ENCODE data around the gene TBC1D2B. TPM values are rescaled to one million over a fixed set of nuclear protein-coding genes. Genes with fewer than 3 reads are reported as not detected.
"Not testable (repeated sequence)": the region's sequence is repeated elsewhere in the genome, so short reads cannot be mapped to it uniquely, and the experiment has no call there.

The TBC1D2B gene
- total RNA-seq, 1 donor, result 52.2 TPM

- DNase-seq (ENCODE audit: low read depth), result no peak
- TF ChIP-seq CTCF (IDR thresholded peaks at IDR 0.05; ENCODE audit: insufficient read depth, low read depth, low read length), result no peak
- no peak overlapping the region for H3K4me3 ChIP-seq (ENCODE audit: low read depth, low read length)
Measured at GRCh38 chr15:78001656-78002055, 75.9 kb downstream of the TBC1D2B start.

- TF ChIP-seq CTCF (IDR thresholded peaks at IDR 0.05; ENCODE audit: insufficient read depth, low read depth, low read length), result no peak
- H3K4me3 ChIP-seq (ENCODE audit: low read depth, low read length), result no peak overlapping the region
- no peak for DNase-seq (ENCODE audit: low read depth)
Measured at GRCh38 chr15:78000927-78001249, 76.6 kb downstream of the TBC1D2B start.

DNA sequence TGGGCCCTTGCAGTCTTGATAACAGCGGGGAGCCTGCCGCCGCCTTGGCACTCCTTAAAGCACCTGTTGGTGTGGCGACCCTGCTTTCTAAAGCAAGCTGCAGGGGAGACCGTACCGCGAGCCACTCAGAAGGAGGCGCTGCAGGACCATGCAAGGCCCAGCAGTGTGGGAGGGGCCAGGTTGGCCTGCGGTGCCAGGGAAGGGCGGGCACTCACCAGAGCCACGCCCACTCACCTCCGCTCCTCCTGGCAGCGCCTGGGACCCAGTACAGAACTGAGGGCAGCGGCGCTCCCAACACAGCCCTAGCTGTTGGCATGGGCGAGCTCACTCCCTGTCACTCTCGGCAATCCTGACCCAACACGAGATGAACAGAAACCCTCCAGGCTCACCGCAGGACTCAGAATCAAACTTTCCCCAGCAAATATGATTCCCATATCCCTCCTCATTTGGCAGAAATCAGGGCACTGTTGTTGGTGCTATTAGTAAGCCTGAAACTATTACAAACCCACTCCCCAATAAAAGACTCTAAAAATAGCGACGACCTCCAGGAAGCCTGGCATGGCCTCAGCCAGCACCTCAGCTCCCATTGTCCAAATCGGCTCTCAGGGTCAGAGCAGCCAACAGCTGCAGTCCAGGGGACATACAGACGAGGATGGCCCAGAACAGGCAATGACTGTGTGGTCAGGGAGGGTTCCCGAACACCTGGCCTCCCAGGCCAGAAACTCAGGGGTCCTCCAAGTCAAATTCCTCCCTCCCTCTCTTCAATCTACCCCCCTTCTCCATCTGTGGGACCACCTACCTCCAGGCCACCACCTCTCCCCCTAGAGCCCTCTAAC, 77.2 kb downstream of the TBC1D2B start:
- peak; percentile 50 for DNase-seq (ENCODE audit: low read depth)
- no peak overlapping the region for H3K4me3 ChIP-seq (ENCODE audit: low read depth, low read length)
- TF ChIP-seq CTCF (IDR thresholded peaks at IDR 0.05; ENCODE audit: insufficient read depth, low read depth, low read length), result peak; percentile 51

- H3K4me3 ChIP-seq (ENCODE audit: low read depth, low read length), result no peak overlapping the region
- TF ChIP-seq CTCF (IDR thresholded peaks at IDR 0.05; ENCODE audit: insufficient read depth, low read depth, low read length), result no peak
- DNase-seq (ENCODE audit: low read depth), result no peak
Measured at GRCh38 chr15:77999486-77999885, 78.0 kb downstream of the TBC1D2B start.

GRCh38 chr15:77998592-77998991, 78.9 kb downstream of the TBC1D2B start:
- no peak for TF ChIP-seq CTCF (IDR thresholded peaks at IDR 0.05; ENCODE audit: insufficient read depth, low read depth, low read length)
- H3K4me3 ChIP-seq (ENCODE audit: low read depth, low read length), result no peak overlapping the region
- DNase-seq (ENCODE audit: low read depth), result no peak

GRCh38 chr15:77997761-77998554, 79.6 kb downstream of the TBC1D2B start:
- DNase-seq (ENCODE audit: low read depth); H3K4me3 ChIP-seq (ENCODE audit: low read depth, low read length): not testable (repeated sequence)

DNA sequence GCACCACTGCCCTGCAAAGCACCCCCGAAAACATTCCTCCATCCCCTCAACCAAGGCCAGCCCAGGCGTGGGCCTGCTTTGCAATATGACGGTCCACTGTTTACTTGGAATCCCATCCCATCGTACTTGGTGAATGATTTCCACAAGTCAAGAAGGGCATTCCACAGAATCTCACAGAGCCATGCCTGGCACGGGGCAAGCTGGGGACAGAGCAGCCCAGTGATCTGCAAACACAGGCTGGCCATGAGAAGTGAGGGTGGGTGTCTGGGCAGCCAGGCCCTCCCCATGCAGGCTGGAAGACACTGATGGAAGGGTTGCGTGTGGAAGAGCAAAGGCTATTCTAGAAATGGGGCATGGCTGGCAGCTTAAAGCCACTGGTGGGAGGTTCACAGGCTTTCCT, 80.3 kb downstream of the TBC1D2B start:
- H3K4me3 ChIP-seq (ENCODE audit: low read depth, low read length); DNase-seq (ENCODE audit: low read depth): not testable (repeated sequence)

DNA sequence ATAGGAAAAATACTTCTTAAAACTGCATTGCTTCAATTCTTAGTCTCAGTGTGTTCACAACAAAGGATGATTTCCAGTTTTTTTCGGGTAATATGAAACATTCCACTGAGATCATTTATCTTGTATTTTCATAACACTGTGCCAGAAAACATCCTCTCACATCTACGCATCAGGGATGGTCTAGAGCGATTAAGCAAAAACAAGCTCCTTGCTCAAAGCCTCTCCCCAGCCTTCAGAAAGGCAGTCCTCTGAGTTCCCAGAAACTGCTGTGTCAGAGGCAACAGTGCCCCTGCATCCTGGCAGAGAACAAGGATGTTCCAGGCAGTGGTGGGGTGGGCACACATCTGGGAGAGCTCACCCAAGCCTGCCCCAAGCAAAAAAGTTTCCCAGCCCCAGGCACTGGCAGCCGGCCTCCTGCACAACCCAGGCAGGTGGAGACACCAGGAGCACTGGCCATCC, 80.8 kb downstream of the TBC1D2B start:
- not testable (repeated sequence) for H3K4me3 ChIP-seq (ENCODE audit: low read depth, low read length)
- DNase-seq (ENCODE audit: low read depth), result peak; percentile 41

DNA sequence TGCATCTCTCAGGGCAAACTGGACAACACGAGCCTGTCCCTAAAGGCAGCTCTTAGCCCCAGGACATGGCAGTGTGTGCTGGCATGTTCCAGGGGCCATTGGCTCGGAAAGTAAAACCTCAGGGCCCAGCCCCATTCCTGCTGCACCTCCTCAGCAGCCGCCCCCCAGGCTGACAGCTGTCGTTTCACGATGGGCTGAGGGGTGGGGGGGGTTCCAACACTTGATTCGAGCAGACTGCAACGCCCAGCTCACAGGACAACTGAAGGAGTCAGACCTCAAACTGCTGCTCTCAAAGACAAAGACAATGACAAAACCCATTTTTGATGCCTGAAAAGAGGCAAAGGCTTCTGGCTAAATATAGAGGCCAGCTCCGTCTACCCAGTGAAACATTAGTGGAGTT, 81.3 kb downstream of the TBC1D2B start:
- not testable (repeated sequence) for DNase-seq (ENCODE audit: low read depth); H3K4me3 ChIP-seq (ENCODE audit: low read depth, low read length)

GRCh38 chr15:77995537-77995918, 82.0 kb downstream of the TBC1D2B start:
- DNase-seq (ENCODE audit: low read depth); H3K4me3 ChIP-seq (ENCODE audit: low read depth, low read length): not testable (repeated sequence)
